A549 (cell line): ENCODE measurements around the gene EIF4B. TPM values are rescaled to one million over a fixed set of nuclear protein-coding genes. Genes with fewer than 3 reads are reported as not detected.

Experiments
- BHLHE40 ChIP-seq: IDR thresholded peaks from 2 replicates; pipeline ENCODE4 v1.6.1; 2012; ENCODE audit warnings: low read depth, low read length, inconsistent platforms
- CBX8 ChIP-seq: fragments of 200-600 bp; sonication (generic); IDR thresholded peaks from 2 replicates; pipeline ENCODE4 v1.6.1; 2016
- CEBPB ChIP-seq, 2 experiments: fragments of >200 bp in 1 of 2; sonication (Bioruptor Twin) in 1 of 2; formaldehyde crosslinking in 1 of 2; IDR thresholded peaks; 2 replicates each; pipeline ENCODE4 v1.6.1; 2012 to 2016
- EHF ChIP-seq: fragments of 250-450 bp; sonication (Bioruptor Pico); IDR thresholded peaks from 2 replicates; pipeline ENCODE4 v1.5.0; 2020; ENCODE audit warnings: mild to moderate bottlenecking
- EHMT2 ChIP-seq: fragments of 200-600 bp; sonication (generic); IDR thresholded peaks from 2 replicates; pipeline ENCODE4 v1.6.1; 2016; ENCODE audit warnings: antibody characterized with exemption, low read depth, mild to moderate bottlenecking, moderate library complexity
- FOSL2 ChIP-seq, 2 experiments: fragments of 450-650 bp in 1 of 2; fragments of >200 bp in 1 of 2; sonication (Bioruptor Twin) in 1 of 2; formaldehyde crosslinking; IDR thresholded peaks; 2 replicates each; pipeline versions ENCODE4 v1.5.0 to v1.6.1; 2016 to 2020; ENCODE audit warnings: mild to moderate bottlenecking in 1 of 2, moderate library complexity in 1 of 2
- GATA3 ChIP-seq: IDR thresholded peaks from 2 replicates; pipeline ENCODE4 v1.6.1; 2012; ENCODE audit warnings: borderline replicate concordance
- HES2 ChIP-seq: fragments of >200 bp; sonication (Bioruptor Twin); formaldehyde crosslinking; IDR thresholded peaks from 2 replicates; pipeline ENCODE4 v1.6.1; 2016
- HEYL ChIP-seq: fragments of 250-450 bp; sonication (Bioruptor Pico); IDR thresholded peaks from 2 replicates; pipeline ENCODE4 v1.8.0; 2021; ENCODE audit warnings: mild to moderate bottlenecking, moderate library complexity
- HOXA7 ChIP-seq: fragments of 250-450 bp; sonication (Bioruptor Pico); IDR thresholded peaks from 2 replicates; pipeline ENCODE4 v1.5.0; 2020; ENCODE audit warnings: mild to moderate bottlenecking, moderate library complexity
- JUN ChIP-seq, 2 experiments: fragments of >200 bp; sonication (Bioruptor Twin); formaldehyde crosslinking; IDR thresholded peaks; 2 replicates in 1 of 2; 3 replicates in 1 of 2; pipeline ENCODE4 v1.6.1; 2016 to 2017
- KDM1A ChIP-seq: fragments of 200-600 bp; sonication (generic); IDR thresholded peaks from 2 replicates; pipeline ENCODE4 v1.6.1; 2016; ENCODE audit warnings: low read depth, mild to moderate bottlenecking
- MAFK ChIP-seq: fragments of 450-650 bp; IDR thresholded peaks from 2 replicates; pipeline ENCODE4 v1.6.1; 2014; ENCODE audit not compliant: partially characterized antibody
- MAX ChIP-seq: IDR thresholded peaks from 2 replicates; pipeline ENCODE4 v1.6.1; 2012
- MYC ChIP-seq: IDR thresholded peaks from 2 replicates; pipeline ENCODE4 v1.6.1; 2012; ENCODE audit warnings: mild to moderate bottlenecking, inconsistent platforms, low read length, improper control_type of control experiment, borderline replicate concordance
- POLR2AphosphoS2 ChIP-seq: conservative IDR thresholded peaks from 2 replicates; pipeline ENCODE4 v1.6.1; 2012; ENCODE audit warnings: low read length, improper control_type of control experiment, inconsistent platforms
- RARB ChIP-seq: fragments of 250-450 bp; sonication (Bioruptor Pico); IDR thresholded peaks from 2 replicates; pipeline ENCODE4 v1.8.0; 2021; ENCODE audit warnings: mild to moderate bottlenecking, moderate library complexity
- RCOR1 ChIP-seq: fragments of 150-350 bp; IDR thresholded peaks from 2 replicates; pipeline ENCODE4 v1.6.1; 2014; ENCODE audit warnings: antibody characterized with exemption, low read length, low read depth
- RNF2 ChIP-seq: fragments of 200-600 bp; sonication (generic); IDR thresholded peaks from 2 replicates; pipeline ENCODE4 v1.6.1; 2016; ENCODE audit warnings: low read depth, mild to moderate bottlenecking, antibody characterized with exemption, moderate library complexity, borderline replicate concordance
- SMC3 ChIP-seq: fragments of >200 bp; sonication (Bioruptor Twin); formaldehyde crosslinking; IDR thresholded peaks from 3 replicates; pipeline ENCODE4 v1.6.1; 2018; ENCODE audit warnings: inconsistent platforms
- TP53 ChIP-seq: fragments of 250-450 bp; sonication (Bioruptor Pico); IDR thresholded peaks from 2 replicates; pipeline ENCODE4 v1.5.0; 2021; ENCODE audit warnings: mild to moderate bottlenecking, moderate library complexity
- ZC3H11A ChIP-seq: fragments of 450-650 bp; IDR thresholded peaks from 2 replicates; pipeline ENCODE4 v1.6.1; 2014; ENCODE audit warnings: antibody characterized with exemption, mild to moderate bottlenecking
- ZNF302 ChIP-seq: fragments of 250-450 bp; sonication (Bioruptor Pico); IDR thresholded peaks from 2 replicates; pipeline ENCODE4 v1.9.0; 2021; ENCODE audit warnings: inconsistent platforms, mild to moderate bottlenecking, moderate library complexity
- polyA plus RNA-seq, 4 experiments: library from polyadenylated mRNA; depleted of rRNA in 3 of 4; stranded (reverse); fragments of >200 nt; fragmentation: RNase III in 1 of 4; extraction: RNeasy Plus Mini Kit Qiagen cat#74134 plus additional on column Dnase treatment in 1 of 4; gene quantifications; 2 replicates in 3 of 4; 3 replicates in 1 of 4; pipeline ENCODE4 v1.2.3, GENCODE V29; 2011 to 2017
- TF ChIP-seq, protein P1 (sequence below): fragments of 450-650 bp; IDR thresholded peaks from 2 replicates; pipeline ENCODE4 v1.6.1; 2014; ENCODE audit warnings: antibody characterized with exemption
- TF ChIP-seq, protein P2 (sequence below): fragments of >200 bp; sonication (Bioruptor Twin); formaldehyde crosslinking; IDR thresholded peaks from 3 replicates; pipeline ENCODE4 v1.5.1; 2016
- TF ChIP-seq, protein P3 (sequence below): fragments of >200 bp; sonication (Bioruptor Twin); formaldehyde crosslinking; IDR thresholded peaks from 3 replicates; pipeline ENCODE4 v1.6.1; 2016
- TF ChIP-seq, protein P4 (sequence below): fragments of 200-600 bp; sonication (generic); IDR thresholded peaks from 2 replicates; pipeline ENCODE4 v1.6.1; 2016; ENCODE audit warnings: antibody characterized with exemption, mild to moderate bottlenecking, moderate library complexity
- TF ChIP-seq, protein P5 (sequence below): IDR thresholded peaks from 2 replicates; pipeline ENCODE4 v1.6.1; 2012; ENCODE audit warnings: low read depth, borderline replicate concordance
- TF ChIP-seq, protein P6 (sequence below): fragments of 250-450 bp; sonication (Bioruptor Pico); IDR thresholded peaks from 2 replicates; pipeline ENCODE4 v1.5.0; 2021; ENCODE audit warnings: mild to moderate bottlenecking, moderate library complexity, borderline replicate concordance

The EIF4B gene
- polyA plus RNA-seq, 2 of the 4 experiments (the other 2 are of a cell fraction), result 377 to 650 TPM

- TF ChIP-seq, protein P1, sequence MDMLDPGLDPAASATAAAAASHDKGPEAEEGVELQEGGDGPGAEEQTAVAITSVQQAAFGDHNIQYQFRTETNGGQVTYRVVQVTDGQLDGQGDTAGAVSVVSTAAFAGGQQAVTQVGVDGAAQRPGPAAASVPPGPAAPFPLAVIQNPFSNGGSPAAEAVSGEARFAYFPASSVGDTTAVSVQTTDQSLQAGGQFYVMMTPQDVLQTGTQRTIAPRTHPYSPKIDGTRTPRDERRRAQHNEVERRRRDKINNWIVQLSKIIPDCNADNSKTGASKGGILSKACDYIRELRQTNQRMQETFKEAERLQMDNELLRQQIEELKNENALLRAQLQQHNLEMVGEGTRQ, result no peak
- TF ChIP-seq, protein P2, sequence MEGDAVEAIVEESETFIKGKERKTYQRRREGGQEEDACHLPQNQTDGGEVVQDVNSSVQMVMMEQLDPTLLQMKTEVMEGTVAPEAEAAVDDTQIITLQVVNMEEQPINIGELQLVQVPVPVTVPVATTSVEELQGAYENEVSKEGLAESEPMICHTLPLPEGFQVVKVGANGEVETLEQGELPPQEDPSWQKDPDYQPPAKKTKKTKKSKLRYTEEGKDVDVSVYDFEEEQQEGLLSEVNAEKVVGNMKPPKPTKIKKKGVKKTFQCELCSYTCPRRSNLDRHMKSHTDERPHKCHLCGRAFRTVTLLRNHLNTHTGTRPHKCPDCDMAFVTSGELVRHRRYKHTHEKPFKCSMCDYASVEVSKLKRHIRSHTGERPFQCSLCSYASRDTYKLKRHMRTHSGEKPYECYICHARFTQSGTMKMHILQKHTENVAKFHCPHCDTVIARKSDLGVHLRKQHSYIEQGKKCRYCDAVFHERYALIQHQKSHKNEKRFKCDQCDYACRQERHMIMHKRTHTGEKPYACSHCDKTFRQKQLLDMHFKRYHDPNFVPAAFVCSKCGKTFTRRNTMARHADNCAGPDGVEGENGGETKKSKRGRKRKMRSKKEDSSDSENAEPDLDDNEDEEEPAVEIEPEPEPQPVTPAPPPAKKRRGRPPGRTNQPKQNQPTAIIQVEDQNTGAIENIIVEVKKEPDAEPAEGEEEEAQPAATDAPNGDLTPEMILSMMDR, result peak; percentile 88
- TF ChIP-seq POLR2AphosphoS2 (no peak), ZC3H11A (no peak), MAFK (no peak), MYC (no peak), JUN (IDR thresholded peaks at IDR 0.05) (peak in 1 of 2 experiments; percentile 30; a peak in 1 of 5 replicates), HEYL (CRISPR knock-in tag) (no peak), BHLHE40 (no peak), ZNF302 (0 out of 2 replicates have a peak, but pooled peaks have one; percentile 8), KDM1A (no peak), MAX (peak; percentile 89), EHMT2 (no peak), SMC3 (peak; percentile 96), RARB (no peak), CEBPB (IDR thresholded peaks at IDR 0.05) (no peak), FOSL2 (IDR thresholded peaks at IDR 0.05) (no peak), FOSL2 (CRISPR knock-in tag; IDR thresholded peaks at IDR 0.05) (no peak), GATA3 (no peak), EHF (CRISPR knock-in tag) (no peak; the same call in 1 of the 2 replicates), HES2 (no peak), RCOR1 (no peak), HOXA7 (no peak), TP53 (CRISPR knock-in tag) (no peak), RNF2 (no peak), CBX8 (no peak)
- TF ChIP-seq, protein P3, sequence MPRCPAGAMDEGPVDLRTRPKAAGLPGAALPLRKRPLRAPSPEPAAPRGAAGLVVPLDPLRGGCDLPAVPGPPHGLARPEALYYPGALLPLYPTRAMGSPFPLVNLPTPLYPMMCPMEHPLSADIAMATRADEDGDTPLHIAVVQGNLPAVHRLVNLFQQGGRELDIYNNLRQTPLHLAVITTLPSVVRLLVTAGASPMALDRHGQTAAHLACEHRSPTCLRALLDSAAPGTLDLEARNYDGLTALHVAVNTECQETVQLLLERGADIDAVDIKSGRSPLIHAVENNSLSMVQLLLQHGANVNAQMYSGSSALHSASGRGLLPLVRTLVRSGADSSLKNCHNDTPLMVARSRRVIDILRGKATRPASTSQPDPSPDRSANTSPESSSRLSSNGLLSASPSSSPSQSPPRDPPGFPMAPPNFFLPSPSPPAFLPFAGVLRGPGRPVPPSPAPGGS, result no peak
- TF ChIP-seq, protein P4, sequence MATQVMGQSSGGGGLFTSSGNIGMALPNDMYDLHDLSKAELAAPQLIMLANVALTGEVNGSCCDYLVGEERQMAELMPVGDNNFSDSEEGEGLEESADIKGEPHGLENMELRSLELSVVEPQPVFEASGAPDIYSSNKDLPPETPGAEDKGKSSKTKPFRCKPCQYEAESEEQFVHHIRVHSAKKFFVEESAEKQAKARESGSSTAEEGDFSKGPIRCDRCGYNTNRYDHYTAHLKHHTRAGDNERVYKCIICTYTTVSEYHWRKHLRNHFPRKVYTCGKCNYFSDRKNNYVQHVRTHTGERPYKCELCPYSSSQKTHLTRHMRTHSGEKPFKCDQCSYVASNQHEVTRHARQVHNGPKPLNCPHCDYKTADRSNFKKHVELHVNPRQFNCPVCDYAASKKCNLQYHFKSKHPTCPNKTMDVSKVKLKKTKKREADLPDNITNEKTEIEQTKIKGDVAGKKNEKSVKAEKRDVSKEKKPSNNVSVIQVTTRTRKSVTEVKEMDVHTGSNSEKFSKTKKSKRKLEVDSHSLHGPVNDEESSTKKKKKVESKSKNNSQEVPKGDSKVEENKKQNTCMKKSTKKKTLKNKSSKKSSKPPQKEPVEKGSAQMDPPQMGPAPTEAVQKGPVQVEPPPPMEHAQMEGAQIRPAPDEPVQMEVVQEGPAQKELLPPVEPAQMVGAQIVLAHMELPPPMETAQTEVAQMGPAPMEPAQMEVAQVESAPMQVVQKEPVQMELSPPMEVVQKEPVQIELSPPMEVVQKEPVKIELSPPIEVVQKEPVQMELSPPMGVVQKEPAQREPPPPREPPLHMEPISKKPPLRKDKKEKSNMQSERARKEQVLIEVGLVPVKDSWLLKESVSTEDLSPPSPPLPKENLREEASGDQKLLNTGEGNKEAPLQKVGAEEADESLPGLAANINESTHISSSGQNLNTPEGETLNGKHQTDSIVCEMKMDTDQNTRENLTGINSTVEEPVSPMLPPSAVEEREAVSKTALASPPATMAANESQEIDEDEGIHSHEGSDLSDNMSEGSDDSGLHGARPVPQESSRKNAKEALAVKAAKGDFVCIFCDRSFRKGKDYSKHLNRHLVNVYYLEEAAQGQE, result no peak
- TF ChIP-seq, protein P5, sequence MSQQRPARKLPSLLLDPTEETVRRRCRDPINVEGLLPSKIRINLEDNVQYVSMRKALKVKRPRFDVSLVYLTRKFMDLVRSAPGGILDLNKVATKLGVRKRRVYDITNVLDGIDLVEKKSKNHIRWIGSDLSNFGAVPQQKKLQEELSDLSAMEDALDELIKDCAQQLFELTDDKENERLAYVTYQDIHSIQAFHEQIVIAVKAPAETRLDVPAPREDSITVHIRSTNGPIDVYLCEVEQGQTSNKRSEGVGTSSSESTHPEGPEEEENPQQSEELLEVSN, result no peak
- TF ChIP-seq, protein P6, sequence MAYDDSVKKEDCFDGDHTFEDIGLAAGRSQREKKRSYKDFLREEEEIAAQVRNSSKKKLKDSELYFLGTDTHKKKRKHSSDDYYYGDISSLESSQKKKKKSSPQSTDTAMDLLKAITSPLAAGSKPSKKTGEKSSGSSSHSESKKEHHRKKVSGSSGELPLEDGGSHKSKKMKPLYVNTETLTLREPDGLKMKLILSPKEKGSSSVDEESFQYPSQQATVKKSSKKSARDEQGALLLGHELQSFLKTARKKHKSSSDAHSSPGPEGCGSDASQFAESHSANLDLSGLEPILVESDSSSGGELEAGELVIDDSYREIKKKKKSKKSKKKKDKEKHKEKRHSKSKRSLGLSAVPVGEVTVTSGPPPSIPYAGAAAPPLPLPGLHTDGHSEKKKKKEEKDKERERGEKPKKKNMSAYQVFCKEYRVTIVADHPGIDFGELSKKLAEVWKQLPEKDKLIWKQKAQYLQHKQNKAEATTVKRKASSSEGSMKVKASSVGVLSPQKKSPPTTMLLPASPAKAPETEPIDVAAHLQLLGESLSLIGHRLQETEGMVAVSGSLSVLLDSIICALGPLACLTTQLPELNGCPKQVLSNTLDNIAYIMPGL (CRISPR knock-in tag), result no peak
These were observed 30.3 kb upstream of the EIF4B start (continued) for GRCh38 chr12:52975820-52976573.
